HG03097 (cell line): Measurements from ENCODE around the gene BSPRY.

ENCODE experiments used
- ATAC-seq: cut with Tn5 transposase; IDR thresholded peaks from one replicate; pipeline ENCODE4 v1.9.1; 2021; ENCODE audit not compliant: unreplicated experiment, low FRiP score

The BSPRY gene

GRCh38 chr9:113349445-113350094 lies at the start of gene BSPRY:
TSS of gene BSPRY (plus strand) at chr9:113349541. CDS start at chr9:113349580, 39 bp downstream.
- no peak for ATAC-seq

- no peak for ATAC-seq
These were observed 49.5 kb upstream of the BSPRY start for GRCh38 chr9:113299800-113300292.

GRCh38 chr9:113301548-113301947 lies 47.8 kb upstream of the BSPRY start:
- ATAC-seq = no peak

- ATAC-seq = no peak
These were observed 46.4 kb upstream of the BSPRY start, which contains the start of gene RNF183 for GRCh38 chr9:113302792-113303418. TSS of gene RNF183 (minus strand) at chr9:113303376. CDS start at chr9:113298184, 5,192 bp downstream.

- ATAC-seq = no peak
These were observed 42.8 kb upstream of the BSPRY start for GRCh38 chr9:113306566-113306965.

- no peak for ATAC-seq
These were observed 41.9 kb upstream of the BSPRY start for GRCh38 chr9:113307396-113307975.

- ATAC-seq = no peak
These were observed 40.0 kb upstream of the BSPRY start for GRCh38 chr9:113309204-113309813.

- ATAC-seq = no peak
These were observed 38.8 kb upstream of the BSPRY start for GRCh38 chr9:113310538-113310937.

GRCh38 chr9:113311961-113312360 lies 37.4 kb upstream of the BSPRY start:
- ATAC-seq = no peak

- no peak for ATAC-seq
These were observed 36.1 kb upstream of the BSPRY start for GRCh38 chr9:113313261-113313660.

- ATAC-seq = no peak
These were observed 34.1 kb upstream of the BSPRY start for GRCh38 chr9:113315231-113315630.

GRCh38 chr9:113316030-113316429 lies 33.3 kb upstream of the BSPRY start:
- ATAC-seq = no peak

GRCh38 chr9:113317777-113318176 lies 31.6 kb upstream of the BSPRY start:
- ATAC-seq = no peak

- no peak for ATAC-seq
These were observed 30.3 kb upstream of the BSPRY start for GRCh38 chr9:113319054-113319453.

GRCh38 chr9:113320051-113320450 lies 29.3 kb upstream of the BSPRY start:
- no peak for ATAC-seq

GRCh38 chr9:113322671-113323070 lies 26.7 kb upstream of the BSPRY start:
- no peak for ATAC-seq

GRCh38 chr9:113326230-113326629 lies 23.1 kb upstream of the BSPRY start:
- no peak for ATAC-seq

- no peak for ATAC-seq
These were observed 21.1 kb upstream of the BSPRY start for GRCh38 chr9:113328045-113328782.

GRCh38 chr9:113331780-113332179 lies 17.6 kb upstream of the BSPRY start:
- no peak for ATAC-seq

GRCh38 chr9:113337714-113338113 lies 11.6 kb upstream of the BSPRY start:
- no peak for ATAC-seq
